Lower leg skin (tissue), 4 donors: ENCODE measurements around the gene PITPNM3. TPM values are rescaled to one million over a fixed set of nuclear protein-coding genes. Genes with fewer than 3 reads are reported as not detected.

Experiments used
- DNase-seq, 2 donors: peaks; one replicate each; pipeline ENCODE4 v3.0.0-alpha.2; 2019; ENCODE audit warnings: low spot score in 2 of 2
- H3K4me3 ChIP-seq: fragments of 200-600 bp; sonication (generic); 2 replicates; pipeline ENCODE4 v1.5.1; 2017; ENCODE audit warnings: mild to moderate bottlenecking, low read depth; ENCODE audit not compliant: poor library complexity, severe bottlenecking
- POLR2A ChIP-seq, 2 donors: fragments of 450-650 bp; IDR thresholded peaks; one replicate each; pipeline ENCODE4 v1.6.1; 2016 to 2017; ENCODE audit warnings: antibody characterized with exemption in 2 of 2, mild to moderate bottlenecking in 1 of 2, moderate library complexity in 1 of 2
- WGBS, 2 donors: methylation state at CpG; one replicate each; pipeline ENCODE4 v1.1.5; 2018; 5-methylcytosine and 5-hydroxymethylcytosine counted together
- intact Hi-C: fragments of 100-400 bp; cut with DNase I; formaldehyde crosslinking; loops from one replicate; pipeline ENCODE4 v1.15.0; 2023; ENCODE audit warnings: low total_unique reads
- total RNA-seq, 4 donors: library from RNA; depleted of rRNA; stranded (reverse); fragments of >200 nt; gene quantifications; one replicate each; pipeline ENCODE4 v1.1.0, GENCODE V29; 2016
- TF ChIP-seq, protein P1 (sequence below), 3 donors: fragments of 450-650 bp; IDR thresholded peaks; one replicate each; pipeline ENCODE4 v1.5.1; 2016; ENCODE audit warnings: antibody characterized with exemption in 3 of 3, mild to moderate bottlenecking in 3 of 3, moderate library complexity in 2 of 3

PITPNM3 gene
- total RNA-seq, 4 donors from 2014 or later, result 11.9 to 19.5 (median 16.3) TPM

DNA sequence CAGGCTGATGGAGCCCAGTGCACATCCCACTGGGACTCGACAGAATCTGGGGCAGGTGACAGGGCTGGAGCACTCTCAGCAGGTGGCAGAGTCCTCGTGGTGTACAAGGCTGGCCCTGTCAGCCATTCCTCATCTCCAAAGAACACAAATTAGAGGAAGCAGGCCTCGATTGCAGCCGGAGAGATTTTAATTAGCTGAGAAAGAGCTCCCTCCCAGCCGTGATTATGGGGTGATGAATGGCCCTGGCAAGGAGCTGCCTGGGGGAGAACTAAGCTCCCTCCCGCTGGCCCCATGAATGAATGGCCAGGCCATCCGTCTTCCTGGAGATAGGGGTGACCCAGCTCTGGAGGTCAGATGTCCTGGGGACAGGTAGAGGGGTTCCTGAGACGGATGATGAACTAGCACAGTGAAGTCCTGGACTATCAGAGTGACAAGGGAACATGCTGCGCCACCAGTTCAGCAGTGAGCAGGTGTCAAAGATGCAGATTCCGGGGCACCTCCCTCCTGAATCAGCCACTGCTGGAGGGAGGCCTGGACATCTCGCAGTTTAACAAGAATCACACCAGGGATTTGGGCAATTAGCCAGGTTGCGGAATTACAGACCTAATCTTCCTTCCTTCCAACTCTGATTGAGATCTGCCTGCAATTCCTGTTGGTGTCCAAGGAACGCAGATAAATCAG is 76.6 kb downstream of the PITPNM3 start:
- no peak overlapping the region for H3K4me3 ChIP-seq
- TF ChIP-seq, protein P1, sequence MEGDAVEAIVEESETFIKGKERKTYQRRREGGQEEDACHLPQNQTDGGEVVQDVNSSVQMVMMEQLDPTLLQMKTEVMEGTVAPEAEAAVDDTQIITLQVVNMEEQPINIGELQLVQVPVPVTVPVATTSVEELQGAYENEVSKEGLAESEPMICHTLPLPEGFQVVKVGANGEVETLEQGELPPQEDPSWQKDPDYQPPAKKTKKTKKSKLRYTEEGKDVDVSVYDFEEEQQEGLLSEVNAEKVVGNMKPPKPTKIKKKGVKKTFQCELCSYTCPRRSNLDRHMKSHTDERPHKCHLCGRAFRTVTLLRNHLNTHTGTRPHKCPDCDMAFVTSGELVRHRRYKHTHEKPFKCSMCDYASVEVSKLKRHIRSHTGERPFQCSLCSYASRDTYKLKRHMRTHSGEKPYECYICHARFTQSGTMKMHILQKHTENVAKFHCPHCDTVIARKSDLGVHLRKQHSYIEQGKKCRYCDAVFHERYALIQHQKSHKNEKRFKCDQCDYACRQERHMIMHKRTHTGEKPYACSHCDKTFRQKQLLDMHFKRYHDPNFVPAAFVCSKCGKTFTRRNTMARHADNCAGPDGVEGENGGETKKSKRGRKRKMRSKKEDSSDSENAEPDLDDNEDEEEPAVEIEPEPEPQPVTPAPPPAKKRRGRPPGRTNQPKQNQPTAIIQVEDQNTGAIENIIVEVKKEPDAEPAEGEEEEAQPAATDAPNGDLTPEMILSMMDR (IDR thresholded peaks at IDR 0.05), result no peak
- TF ChIP-seq POLR2A (IDR thresholded peaks at IDR 0.05), result no peak
- DNase-seq, result no peak
- 58 to 66% methylated on average over 13 of the region's 13 CpGs for WGBS, 2 donors
- intact Hi-C loops, result no loop called here

DNA sequence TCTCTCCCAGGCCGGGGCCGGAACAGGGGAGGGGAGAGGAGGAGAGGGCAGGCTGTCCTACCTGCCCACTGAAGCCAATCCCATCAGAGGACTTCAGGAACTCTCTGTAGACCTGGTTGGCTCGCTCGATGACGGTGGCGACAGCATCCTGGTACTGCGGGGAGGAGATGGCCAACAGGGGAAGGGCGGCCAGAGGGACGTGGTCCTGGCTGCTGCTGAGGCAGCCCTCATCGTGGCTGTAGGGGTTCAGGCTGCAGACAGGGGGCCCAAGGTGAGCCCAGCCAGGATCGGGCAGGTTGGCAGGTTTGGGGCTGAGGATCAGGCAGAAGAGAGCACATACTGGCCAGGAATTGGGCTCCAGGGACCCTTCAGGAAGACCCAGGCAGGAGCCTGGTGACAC is 77.9 kb downstream of the PITPNM3 start:
- no peak for DNase-seq
- WGBS, 2 donors, result 84 to 96% methylated on average over 9 to 11 of the region's 11 CpGs
- intact Hi-C loops, result no loop called here
- no peak overlapping the region for H3K4me3 ChIP-seq
- TF ChIP-seq POLR2A (IDR thresholded peaks at IDR 0.05), result no peak
- TF ChIP-seq, protein P1 (IDR thresholded peaks at IDR 0.05), result no peak

DNA sequence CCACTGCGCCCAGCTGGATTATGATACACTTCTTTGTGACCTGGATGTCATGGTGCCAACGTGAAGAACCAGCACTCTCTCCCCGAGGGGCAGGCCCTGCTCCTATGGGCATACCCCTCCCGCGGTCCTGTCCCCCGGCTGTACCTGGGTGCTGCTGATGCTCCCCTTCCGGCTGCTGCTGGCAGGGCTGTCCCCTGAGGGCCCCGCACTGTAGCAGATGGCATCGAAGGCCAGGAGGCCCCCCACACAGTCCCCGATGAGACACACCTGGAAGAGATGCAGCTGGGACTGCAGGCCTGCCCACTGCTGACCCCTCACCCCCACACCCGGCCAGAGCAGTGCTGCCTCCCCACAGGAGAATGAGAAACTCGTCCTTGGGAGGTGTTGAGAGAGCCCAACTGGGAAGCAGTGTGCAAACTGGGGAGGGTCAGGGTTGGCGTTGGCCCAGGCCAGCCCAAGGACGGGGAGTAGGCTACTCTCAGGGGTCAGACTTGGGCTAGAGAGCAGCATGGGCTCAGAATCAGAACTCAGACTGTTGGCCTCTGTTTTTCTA is 78.4 kb downstream of the PITPNM3 start:
- 91 to 92% methylated on average over 12 to 14 of the region's 14 CpGs for WGBS, 2 donors
- no peak for TF ChIP-seq POLR2A (IDR thresholded peaks at IDR 0.05)
- TF ChIP-seq, protein P1 (IDR thresholded peaks at IDR 0.05), result no peak
- DNase-seq, result no peak
- intact Hi-C loops, result no loop called here
- H3K4me3 ChIP-seq, result no peak overlapping the region

DNA sequence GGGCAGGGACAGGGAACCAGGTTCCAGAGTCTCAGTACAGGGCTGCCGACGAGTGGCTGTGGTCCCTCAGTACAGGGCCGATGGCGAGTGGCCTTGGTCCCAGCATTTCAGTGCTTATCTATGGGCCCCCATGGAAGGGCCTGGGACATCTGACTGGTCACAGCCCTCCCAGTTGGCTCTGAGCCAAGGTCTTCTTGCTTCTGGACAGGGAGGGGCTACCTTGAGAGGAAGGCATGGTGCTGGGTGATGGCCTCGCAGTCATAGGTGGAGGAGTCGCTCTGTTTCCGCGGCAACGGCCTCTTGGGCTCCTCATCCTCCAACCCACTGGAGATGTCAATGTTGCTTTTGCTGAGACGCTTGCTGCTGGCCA is 79.6 kb downstream of the PITPNM3 start:
- TF ChIP-seq POLR2A (IDR thresholded peaks at IDR 0.05), result no peak
- TF ChIP-seq, protein P1 (IDR thresholded peaks at IDR 0.05), result no peak
- intact Hi-C loops, result no loop called here
- 80 to 84% methylated on average over 7 to 10 of the region's 10 CpGs for WGBS, 2 donors
- H3K4me3 ChIP-seq, result no peak overlapping the region
- no peak for DNase-seq

DNA sequence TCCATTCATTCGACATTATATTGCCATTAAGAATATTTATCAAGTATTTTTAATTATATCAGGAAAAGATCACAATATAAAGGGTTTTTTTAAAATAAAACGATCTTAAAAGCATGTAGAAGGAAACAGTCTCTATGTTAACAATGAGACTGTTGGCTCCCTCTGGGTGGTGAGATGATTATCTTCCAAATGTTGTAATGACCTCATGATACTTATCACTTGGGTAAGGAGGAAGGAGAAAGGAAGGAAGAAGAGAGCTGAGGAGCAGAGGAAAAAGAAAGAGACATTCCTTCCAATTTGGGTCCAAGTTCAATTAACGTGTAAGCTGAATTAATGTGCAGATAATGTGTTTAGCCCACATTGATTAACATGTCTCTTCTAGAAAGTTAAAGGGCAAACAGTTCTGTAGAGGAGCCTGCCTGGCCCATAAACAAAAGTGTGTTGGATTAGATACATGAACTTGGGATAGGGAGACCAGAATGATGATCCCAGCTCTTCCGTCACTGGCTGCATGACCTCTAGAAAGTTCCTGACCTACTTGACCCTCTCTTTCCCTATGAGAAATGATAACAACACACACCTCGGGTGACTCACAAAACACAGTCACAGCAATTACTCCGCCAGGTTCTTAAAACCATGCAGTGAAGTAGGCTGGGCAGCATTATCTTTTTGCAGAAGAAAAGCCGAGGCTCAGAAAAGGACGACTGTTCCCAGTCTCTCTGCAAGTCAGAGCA is 80.1 kb downstream of the PITPNM3 start:
- 50 to 51% methylated on average over 8 of the region's 8 CpGs for WGBS, 2 donors
- no peak overlapping the region for H3K4me3 ChIP-seq
- no peak for DNase-seq
- intact Hi-C loops, result no loop called here
- no peak for TF ChIP-seq POLR2A (IDR thresholded peaks at IDR 0.05)
- TF ChIP-seq, protein P1 (IDR thresholded peaks at IDR 0.05), result no peak
